ENCODE measurements around the gene FEM1A. TPM values are rescaled to one million over a fixed set of nuclear protein-coding genes. Genes with fewer than 3 reads are reported as not detected.

FEM1A gene
- total RNA-seq, 1 donor from 2014 or later, result 20.2 TPM

- no peaks in the 10 kb centered on the region for H3K27me3 ChIP-seq
- H3K4me3 ChIP-seq, result no peak overlapping the region
- no peak overlapping the region for H3K27ac ChIP-seq
- peaks cover 12 to 19% of the 10 kb centered on the region in 2 donors for H3K4me1 ChIP-seq
- no peaks in the 10 kb centered on the region for H3K9me3 ChIP-seq
- no peak for DNase-seq (ENCODE audit: low spot score in 2 of 2)
- peaks cover 37 to 43% of the 10 kb centered on the region in 2 donors for H3K36me3 ChIP-seq
- intact Hi-C loops (cut with DNase I), result loop anchor here (5.0 kb wide), 1 partner anchor 117 kb away; no protein-coding TSS in a partner anchor
- TF ChIP-seq CTCF (IDR thresholded peaks at IDR 0.05), result no peak
Observed at GRCh38 chr19:4794971-4795370, 3.4 kb downstream of the FEM1A start.

- no peak for DNase-seq (ENCODE audit: low spot score in 2 of 2)
- intact Hi-C loops (cut with DNase I), result no loop called here
- Histone ChIP-seq H3K9me3 (no peaks in the 10 kb centered on the region), H3K36me3 (peaks cover 37 to 43% of the 10 kb centered on the region in 2 donors), H3K4me3 (no peak overlapping the region), H3K4me1 (peaks cover 12 to 19% of the 10 kb centered on the region in 2 donors), H3K27ac (no peak overlapping the region), H3K27me3 (no peaks in the 10 kb centered on the region)
- TF ChIP-seq CTCF (IDR thresholded peaks at IDR 0.05), result no peak
Observed at GRCh38 chr19:4795400-4795799, 3.9 kb downstream of the FEM1A start.

- intact Hi-C loops (cut with DNase I), result no loop called here
- Histone ChIP-seq H3K36me3 (peaks cover 20 to 21% of the 10 kb centered on the region in 2 donors), H3K27ac (no peak overlapping the region), H3K4me3 (no peak overlapping the region), H3K27me3 (no peaks in the 10 kb centered on the region), H3K4me1 (no peaks in the 10 kb centered on the region), H3K9me3 (no peaks in the 10 kb centered on the region)
- no peak for TF ChIP-seq CTCF (IDR thresholded peaks at IDR 0.05)
- DNase-seq (ENCODE audit: low spot score in 2 of 2), result no peak
Observed at GRCh38 chr19:4800591-4801081, 9.1 kb downstream of the FEM1A start.

- Histone ChIP-seq H3K36me3 (peaks cover 16 to 21% of the 10 kb centered on the region in 2 donors), H3K27ac (no peak overlapping the region), H3K4me1 (no peaks in the 10 kb centered on the region), H3K27me3 (no peaks in the 10 kb centered on the region), H3K9me3 (no peaks in the 10 kb centered on the region), H3K4me3 (no peak overlapping the region)
- intact Hi-C loops (cut with DNase I), result no loop called here
- DNase-seq (ENCODE audit: low spot score in 2 of 2), result no peak
- TF ChIP-seq CTCF (IDR thresholded peaks at IDR 0.05), result no peak
Observed at GRCh38 chr19:4801085-4801619, 9.6 kb downstream of the FEM1A start.

DNA sequence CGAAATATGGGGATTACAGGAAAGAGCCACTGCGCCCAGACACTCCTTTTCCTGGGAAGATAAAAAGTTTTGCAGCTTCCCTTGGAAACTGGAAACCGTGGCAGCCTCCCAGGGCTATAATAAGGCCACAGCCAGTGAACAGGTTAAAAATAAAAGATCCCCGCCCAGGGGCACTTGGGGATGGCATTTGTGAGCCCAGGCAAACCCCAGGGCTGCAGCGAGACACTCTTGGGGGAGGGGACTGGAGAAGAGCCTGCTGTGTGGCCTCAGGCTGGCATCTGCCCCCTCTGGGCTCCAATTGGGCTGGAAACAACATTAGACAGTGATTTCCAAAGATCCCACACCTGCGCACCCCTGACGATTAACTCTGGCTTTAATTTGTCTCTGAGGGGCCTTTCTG, 11.2 kb downstream of the FEM1A start:
- DNase-seq (ENCODE audit: low spot score in 2 of 2), result no peak
- no peak for TF ChIP-seq CTCF (IDR thresholded peaks at IDR 0.05)
- no peaks in the 10 kb centered on the region for H3K4me1 ChIP-seq
- no peak overlapping the region for H3K4me3 ChIP-seq
- intact Hi-C loops (cut with DNase I), result no loop called here
- H3K9me3 ChIP-seq, result no peaks in the 10 kb centered on the region
- H3K36me3 ChIP-seq, result peaks cover 5 to 8% of the 10 kb centered on the region in 2 donors
- H3K27me3 ChIP-seq, result no peaks in the 10 kb centered on the region
- H3K27ac ChIP-seq, result no peak overlapping the region

Measured in ascending aorta (tissue), 2 donors.